B cell (primary cell): Measurements from ENCODE around the gene KIAA1217. TPM values are rescaled to one million over a fixed set of nuclear protein-coding genes. Genes with fewer than 3 reads are reported as not detected.

Experiments
- ATAC-seq: fragments of 200-7000 bp; cut with Tn5 transposase; one replicate; pipeline ENCODE4 v1.10.0; 2021; ENCODE audit warnings: low read depth, mild to moderate bottlenecking, moderate number of reproducible peaks, moderate library complexity
- CTCF ChIA-PET: fragments of 350-600 bp; sonication (Branson Sonifier 250); formaldehyde crosslinking; loops from one replicate; lab custom pipeline; 2021; ENCODE audit warnings: antibody characterized with exemption, inconsistent platforms; lab: Charles Lee
- POLR2A ChIA-PET: fragments of 350-600 bp; sonication (Branson Sonifier 250); formaldehyde crosslinking; loops from one replicate; lab custom pipeline; 2021; ENCODE audit warnings: antibody characterized with exemption; lab: Charles Lee
- DNase-seq: peaks from one replicate; pipeline ENCODE4 v3.0.0; 2013
- H2AFZ ChIP-seq: 2 replicates; pipeline ENCODE4 v1.6.1; 2012; ENCODE audit warnings: mild to moderate bottlenecking, low read depth, low read length; ENCODE audit not compliant: insufficient read depth, poor library complexity, severe bottlenecking
- H3K27ac ChIP-seq, 2 donors: 1 replicate in 1 of 2; 2 replicates in 1 of 2; pipeline ENCODE4 v1.5.1; 2012 to 2013; ENCODE audit warnings: low read length in 2 of 2, mild to moderate bottlenecking in 2 of 2, moderate library complexity in 1 of 2
- H3K27me3 ChIP-seq, 4 experiments: fragments of 200-600 bp in 1 of 4; sonication (generic) in 1 of 4; replicated peaks in 1 of 4; 1 replicate in 2 of 4; 2 replicates in 2 of 4; pipeline versions ENCODE4 v1.6.1 to v1.7.0; 2013 to 2016; ENCODE audit warnings: low read length in 3 of 4, mild to moderate bottlenecking in 2 of 4, mixed read lengths in 1 of 4, moderate library complexity in 1 of 4; ENCODE audit not compliant: insufficient read depth in 4 of 4, control insufficient read depth in 3 of 4; ENCODE audit errors: control extremely low read depth in 1 of 4
- H3K36me3 ChIP-seq, 2 experiments: replicated peaks in 1 of 2; 1 replicate in 1 of 2; 2 replicates in 1 of 2; pipeline versions ENCODE4 v1.6.1 to v1.7.1; 2013; ENCODE audit warnings: low read length in 1 of 2; ENCODE audit not compliant: insufficient read depth in 2 of 2, control insufficient read depth in 1 of 2; ENCODE audit errors: control extremely low read depth in 1 of 2, extremely low read depth in 1 of 2
- H3K4me1 ChIP-seq, 2 donors: fragments of 200-600 bp in 1 of 2; sonication (generic) in 1 of 2; 1 replicate in 1 of 2; 2 replicates in 1 of 2; pipeline versions ENCODE4 v1.5.1 to v1.6.1; 2013 to 2017; ENCODE audit warnings: low read length in 2 of 2; ENCODE audit not compliant: control insufficient read depth in 2 of 2, insufficient read depth in 2 of 2
- H3K4me2 ChIP-seq: replicated peaks from 2 replicates; pipeline ENCODE3; 2012; ENCODE audit warnings: mild to moderate bottlenecking, low read depth, low read length; ENCODE audit not compliant: poor library complexity, severe bottlenecking
- H3K4me3 ChIP-seq, 5 experiments: fragments of 200-600 bp in 1 of 5; sonication (generic) in 1 of 5; 1 replicate in 3 of 5; 2 replicates in 2 of 5; pipeline versions ENCODE4 v1.5.1 to v1.7.0; 2011 to 2016; ENCODE audit warnings: low read length in 4 of 5, mild to moderate bottlenecking in 4 of 5, low read depth in 2 of 5, control low read depth in 1 of 5, moderate library complexity in 1 of 5; ENCODE audit not compliant: insufficient read depth in 1 of 5; ENCODE audit errors: control extremely low read depth in 1 of 5, extremely low read depth in 1 of 5
- H3K79me2 ChIP-seq: fragments of 200-600 bp; sonication (generic); one replicate; pipeline ENCODE4 v1.6.0; 2016; ENCODE audit warnings: low read length; ENCODE audit not compliant: control insufficient read depth, insufficient read depth
- H3K9ac ChIP-seq: fragments of 200-600 bp; sonication (generic); 2 replicates; pipeline ENCODE4 v1.6.1; 2017; ENCODE audit warnings: mild to moderate bottlenecking, low read length, moderate library complexity
- H3K9me3 ChIP-seq, 3 donors: one replicate each; pipeline versions ENCODE4 v1.6.1 to v1.7.1; 2013; ENCODE audit warnings: low read length in 2 of 3; ENCODE audit not compliant: control insufficient read depth in 2 of 3, insufficient read depth in 1 of 3; ENCODE audit errors: control extremely low read depth in 1 of 3
- H4K20me1 ChIP-seq: 2 replicates; pipeline ENCODE4 v1.6.0; 2012; ENCODE audit warnings: mild to moderate bottlenecking, low read length; ENCODE audit not compliant: insufficient read depth, control insufficient read depth, poor library complexity, severe bottlenecking
- H3K27ac Mint-ChIP-seq: one replicate; pipeline ENCODE4 v1.8.0; 2021; ENCODE audit warnings: mixed read lengths
- H3K27me3 Mint-ChIP-seq: one replicate; pipeline ENCODE4 v1.8.0; 2021; ENCODE audit warnings: mixed read lengths
- H3K4me1 Mint-ChIP-seq: one replicate; pipeline ENCODE4 v1.8.0; 2021; ENCODE audit warnings: mixed read lengths
- H3K4me3 Mint-ChIP-seq: one replicate; pipeline ENCODE4 v1.8.0; 2021; ENCODE audit warnings: mixed read lengths
- H3K9me3 Mint-ChIP-seq: one replicate; pipeline ENCODE4 v1.8.0; 2022; ENCODE audit warnings: mixed read lengths; ENCODE audit not compliant: insufficient read depth
- CTCF ChIP-seq: fragments of 200-600 bp; IDR thresholded peaks from one replicate; pipeline ENCODE4 v1.8.0; 2022; ENCODE audit warnings: antibody characterized with exemption, mild to moderate bottlenecking
- EZH2 ChIP-seq: IDR thresholded peaks from 2 replicates; pipeline ENCODE4 v1.6.1; 2012; ENCODE audit warnings: borderline replicate concordance, low read depth, mild to moderate bottlenecking, moderate library complexity, low read length; ENCODE audit not compliant: insufficient read depth, poor library complexity, severe bottlenecking
- WGBS: methylation state at CpG from one replicate; pipeline ENCODE4 v1.1.5; 2013; ENCODE audit warnings: missing lambda C conversion rate; ENCODE audit not compliant: insufficient coverage; 5-methylcytosine and 5-hydroxymethylcytosine counted together
- intact Hi-C: fragments of 100-400 bp; cut with micrococcal nuclease; formaldehyde crosslinking; loops from one replicate; pipeline ENCODE4 v1.10.0; 2022
- polyA plus RNA-seq: library from polyadenylated mRNA; depleted of rRNA; stranded (reverse); fragments of >200 nt; gene quantifications from 2 replicates; pipeline ENCODE4 v1.2.3, GENCODE V29; 2012
- total RNA-seq, 2 donors: library from RNA; stranded (reverse); fragments of 120-200 nt in 1 of 2; gene quantifications; 1 replicate in 1 of 2; 2 replicates in 1 of 2; pipeline versions ENCODE4 v1.2.3 to v1.2.4, GENCODE V29; 2013 to 2022

The KIAA1217 gene
- total and polyA plus RNA-seq, 2 donors (not counting 1 experiment from before 2014, with no cell fraction given): 0.67 TPM; not detected in 1

GRCh38 chr10:24360282-24361127 is 151.6 kb downstream of the KIAA1217 start:
- no peaks in the 10 kb centered on the region for H3K4me1 ChIP-seq
- H3K4me2 ChIP-seq: no peak overlapping the region
- no peaks in the 10 kb centered on the region for H3K79me2 ChIP-seq
- Mint-ChIP-seq H3K27me3 (no peaks in the 10 kb centered on the region), H3K27ac (no peak overlapping the region), H3K9me3 (no peaks in the 10 kb centered on the region), H3K4me1 (no peaks in the 10 kb centered on the region), H3K4me3 (no peak overlapping the region)
- H3K9me3 ChIP-seq: no peaks in the 10 kb centered on the region
- H4K20me1 ChIP-seq: no peaks in the 10 kb centered on the region
- H3K27ac ChIP-seq: no peak overlapping the region
- no peaks in the 10 kb centered on the region for H3K36me3 ChIP-seq
- POLR2A ChIA-PET: no interaction called here
- no peak for ATAC-seq
- DNase-seq: no peak
- no peak overlapping the region for H3K4me3 ChIP-seq
- no peak overlapping the region for H2AFZ ChIP-seq
- CTCF ChIA-PET: no interaction called here
- TF ChIP-seq CTCF (no peak), EZH2 (no peak)
- WGBS: 0% methylated on average over 1 of the region's 12 CpGs
- H3K9ac ChIP-seq: no peak overlapping the region
- intact Hi-C loops: no loop called here
- no peaks in the 10 kb centered on the region for H3K27me3 ChIP-seq

- ATAC-seq: no peak
- no peaks in the 10 kb centered on the region for H3K27me3 ChIP-seq
- no peak overlapping the region for H3K9ac ChIP-seq
- H3K79me2 ChIP-seq: no peaks in the 10 kb centered on the region
- no peaks in the 10 kb centered on the region for H3K9me3 Mint-ChIP-seq
- no peak overlapping the region for H3K27ac ChIP-seq
- CTCF ChIA-PET: no interaction called here
- H3K27ac Mint-ChIP-seq: no peak overlapping the region
- no peaks in the 10 kb centered on the region for H3K36me3 ChIP-seq
- H3K4me3 ChIP-seq: no peak overlapping the region
- no peaks in the 10 kb centered on the region for H3K9me3 ChIP-seq
- no CpG with 5 or more reads among the region's 3 CpGs for WGBS
- no peak overlapping the region for H2AFZ ChIP-seq
- no peak overlapping the region for H3K4me2 ChIP-seq
- H3K27me3 Mint-ChIP-seq: no peaks in the 10 kb centered on the region
- DNase-seq: no peak
- TF ChIP-seq EZH2: no peak
- TF ChIP-seq CTCF: no peak
- H3K4me1 Mint-ChIP-seq: no peaks in the 10 kb centered on the region
- no peaks in the 10 kb centered on the region for H4K20me1 ChIP-seq
- H3K4me1 ChIP-seq: no peaks in the 10 kb centered on the region
- intact Hi-C loops: no loop called here
- H3K4me3 Mint-ChIP-seq: no peak overlapping the region
- POLR2A ChIA-PET: no interaction called here
Observed at GRCh38 chr10:24363070-24363469, 154.1 kb downstream of the KIAA1217 start.
